HepG2 (cell line): Measurements from ENCODE around the gene SPOP. TPM values are rescaled to one million over a fixed set of nuclear protein-coding genes. Genes with fewer than 3 reads are reported as not detected.

Experiments used
- ATF4 ChIP-seq, 2 experiments: fragments of 450-650 bp in 1 of 2; sonication (generic) in 1 of 2; formaldehyde crosslinking; IDR thresholded peaks; 2 replicates each; pipeline versions ENCODE4 v1.5.0 to v1.8.0; 2020 to 2022; ENCODE audit warnings: mild to moderate bottlenecking in 1 of 2, missing genetic modification reagents in 1 of 2
- E2F5 ChIP-seq: sonication (generic); formaldehyde crosslinking; conservative IDR thresholded peaks from 2 replicates; pipeline ENCODE4 v1.4.0; 2020; ENCODE audit warnings: missing genetic modification reagents
- GATA4 ChIP-seq: sonication (generic); IDR thresholded peaks from 2 replicates; pipeline ENCODE4 v1.6.1; 2016; ENCODE audit warnings: antibody characterized with exemption, low read depth, borderline replicate concordance
- IRF1 ChIP-seq: sonication (generic); formaldehyde crosslinking; IDR thresholded peaks from 2 replicates; pipeline ENCODE4 v1.4.0; 2020; ENCODE audit warnings: low read depth, mild to moderate bottlenecking, missing genetic modification reagents
- MEF2D ChIP-seq: sonication (generic); formaldehyde crosslinking; IDR thresholded peaks from 2 replicates; pipeline ENCODE4 v1.5.1; 2020; ENCODE audit warnings: mild to moderate bottlenecking, missing genetic modification reagents
- NPAS2 ChIP-seq: sonication (generic); formaldehyde crosslinking; IDR thresholded peaks from 2 replicates; pipeline ENCODE4 v1.8.0; 2022; ENCODE audit warnings: mild to moderate bottlenecking, missing genetic modification reagents, borderline replicate concordance
- PAF1 ChIP-seq: IDR thresholded peaks from 2 replicates; pipeline ENCODE4 v1.6.1; 2016; ENCODE audit warnings: missing genetic modification reagents, missing compliant biosample characterization
- PAXIP1 ChIP-seq: sonication (generic); formaldehyde crosslinking; conservative IDR thresholded peaks from 2 replicates; pipeline ENCODE4 v1.4.0; 2020; ENCODE audit warnings: mild to moderate bottlenecking, missing genetic modification reagents, moderate library complexity
- SAFB2 ChIP-seq: sonication (generic); formaldehyde crosslinking; IDR thresholded peaks from 2 replicates; pipeline ENCODE4 v1.5.1; 2020; ENCODE audit warnings: missing genetic modification reagents, low read depth, mild to moderate bottlenecking, borderline replicate concordance
- SAP130 ChIP-seq: IDR thresholded peaks from 2 replicates; pipeline ENCODE4 v1.6.1; 2016; ENCODE audit warnings: low read depth
- SP2 ChIP-seq: sonication (generic); formaldehyde crosslinking; IDR thresholded peaks from 2 replicates; pipeline ENCODE4 v1.5.1; 2020; ENCODE audit warnings: mild to moderate bottlenecking, missing genetic modification reagents
- STAG1 ChIP-seq: sonication (generic); formaldehyde crosslinking; IDR thresholded peaks from 2 replicates; pipeline ENCODE4 v1.4.0; 2020; ENCODE audit warnings: missing genetic modification reagents
- TEF ChIP-seq: sonication (generic); formaldehyde crosslinking; IDR thresholded peaks from 2 replicates; pipeline ENCODE4 v1.5.0; 2020; ENCODE audit warnings: missing genetic modification reagents
- TIGD3 ChIP-seq: sonication (generic); formaldehyde crosslinking; IDR thresholded peaks from 2 replicates; pipeline ENCODE4 v1.5.1; 2020; ENCODE audit warnings: mild to moderate bottlenecking, missing genetic modification reagents, borderline replicate concordance
- ZBTB3 ChIP-seq: sonication (generic); formaldehyde crosslinking; IDR thresholded peaks from 2 replicates; pipeline ENCODE4 v1.4.0; 2020; ENCODE audit warnings: low read depth, mild to moderate bottlenecking, moderate library complexity, missing genetic modification reagents, borderline replicate concordance
- ZNF274 ChIP-seq: sonication (generic); formaldehyde crosslinking; IDR thresholded peaks from 2 replicates; pipeline ENCODE4 v1.5.1; 2020; ENCODE audit warnings: mild to moderate bottlenecking, missing genetic modification reagents
- ZNF354B ChIP-seq: sonication (generic); formaldehyde crosslinking; IDR thresholded peaks from 2 replicates; pipeline ENCODE4 v1.8.0; 2022; ENCODE audit warnings: mild to moderate bottlenecking, missing genetic modification reagents
- ZNF510 ChIP-seq: sonication (generic); formaldehyde crosslinking; IDR thresholded peaks from 2 replicates; pipeline ENCODE4 v1.4.0; 2020; ENCODE audit warnings: low read depth, mild to moderate bottlenecking, missing genetic modification reagents
- ZNF558 ChIP-seq: sonication (generic); formaldehyde crosslinking; IDR thresholded peaks from 2 replicates; pipeline ENCODE4 v1.9.0; 2022; ENCODE audit warnings: mild to moderate bottlenecking, missing genetic modification reagents, borderline replicate concordance
- ZNF615 ChIP-seq: sonication (generic); formaldehyde crosslinking; IDR thresholded peaks from 2 replicates; pipeline ENCODE4 v1.5.0; 2020; ENCODE audit warnings: mild to moderate bottlenecking, missing genetic modification reagents, borderline replicate concordance
- ZNF619 ChIP-seq: sonication (generic); formaldehyde crosslinking; IDR thresholded peaks from 2 replicates; pipeline ENCODE4 v1.4.0; 2020; ENCODE audit warnings: mild to moderate bottlenecking, missing genetic modification reagents
- ZNF629 ChIP-seq: sonication (generic); formaldehyde crosslinking; conservative IDR thresholded peaks from 2 replicates; pipeline ENCODE4 v1.5.0; 2020; ENCODE audit warnings: missing genetic modification reagents
- polyA plus RNA-seq, 8 experiments: library from polyadenylated mRNA; depleted of rRNA in 3 of 8; stranded (reverse) in 7 of 8; unstranded in 1 of 8; fragments of >200 nt; fragmentation: Illumina TruSeq in 4 of 8; extraction: Trizol in 4 of 8; gene quantifications; 2 replicates each; pipeline versions ENCODE4 v1.2.1 to v1.2.3, GENCODE V29; 2011 to 2016; ENCODE audit warnings: low read depth in 4 of 8, missing spikeins in 1 of 8, mixed read lengths in 1 of 8; ENCODE audit not compliant: insufficient read depth in 1 of 8
- total RNA-seq, 5 experiments: library from RNA; depleted of rRNA; stranded (reverse); fragments of >200 nt; fragmentation: Illumina TruSeq; extraction: Trizol; gene quantifications; 2 replicates each; pipeline ENCODE4 v1.2.3, GENCODE V29; 2016; ENCODE audit warnings: low read depth in 1 of 5

Gene SPOP
- total and polyA plus RNA-seq, 2 of the 13 experiments (the other 11 are each of a cell fraction or from before 2014, with no cell fraction given), result 52.8 to 60.8 TPM

- TF ChIP-seq E2F5 (CRISPR knock-in tag), result no peak
- TF ChIP-seq SAFB2 (CRISPR knock-in tag), result no peak
- no peak for TF ChIP-seq ZNF354B
- no peak for TF ChIP-seq ATF4 (CRISPR knock-in tag; IDR thresholded peaks at IDR 0.05)
- no peak for TF ChIP-seq GATA4
- TF ChIP-seq SAP130 (CRISPR knock-in tag), result peak; percentile 34; the same call in 1 of the 2 replicates
- no peak for TF ChIP-seq NPAS2 (CRISPR knock-in tag)
- TF ChIP-seq ZNF510 (CRISPR knock-in tag), result no peak
- no peak for TF ChIP-seq ZNF629
- TF ChIP-seq ZNF619, result peak; percentile 74; the same call in 1 of the 2 replicates
- peak; percentile 84 for TF ChIP-seq STAG1
- no peak for TF ChIP-seq ZNF558 (CRISPR knock-in tag)
- TF ChIP-seq TIGD3 (CRISPR knock-in tag), result no peak
- no peak for TF ChIP-seq SP2 (CRISPR knock-in tag)
- no peak for TF ChIP-seq ZBTB3 (CRISPR knock-in tag)
- TF ChIP-seq TEF (CRISPR knock-in tag), result no peak
- no peak for TF ChIP-seq IRF1
- no peak for TF ChIP-seq ZNF615 (CRISPR knock-in tag)
- no peak for TF ChIP-seq PAXIP1 (CRISPR knock-in tag)
- TF ChIP-seq PAF1 (CRISPR knock-in tag), result no peak
- TF ChIP-seq MEF2D (CRISPR knock-in tag), result no peak
- no peak for TF ChIP-seq ZNF274 (CRISPR knock-in tag)
Measured at GRCh38 chr17:49557312-49558024, 120.4 kb downstream of the SPOP start (continued).
